ENCODE data around the gene COL5A3.

GRCh38 chr19:10020851-10021250, 10.5 kb upstream of the COL5A3 start:
- no peak for TF ChIP-seq POLR2A (IDR thresholded peaks at IDR 0.05; ENCODE audit: low read length)
- TF ChIP-seq GATA1 (IDR thresholded peaks at IDR 0.05; ENCODE audit: low read depth, low read length): no peak

Data from erythroblast (primary cell).